CD4-positive, alpha-beta T cell treated with Interferon gamma for 1 hour (primary cell): ENCODE data around the gene CDYL2.
"Not testable (repeated sequence)": the region's sequence is repeated elsewhere in the genome, so short reads cannot be mapped to it uniquely, and the experiment has no call there.

Experiments used
- DNase-seq: peaks from one replicate; pipeline ENCODE4 v3.0.0-alpha.2; 2020

Gene CDYL2

GRCh38 chr16:80742331-80742730 is 62.1 kb downstream of the CDYL2 start:
- no peak for DNase-seq

DNA sequence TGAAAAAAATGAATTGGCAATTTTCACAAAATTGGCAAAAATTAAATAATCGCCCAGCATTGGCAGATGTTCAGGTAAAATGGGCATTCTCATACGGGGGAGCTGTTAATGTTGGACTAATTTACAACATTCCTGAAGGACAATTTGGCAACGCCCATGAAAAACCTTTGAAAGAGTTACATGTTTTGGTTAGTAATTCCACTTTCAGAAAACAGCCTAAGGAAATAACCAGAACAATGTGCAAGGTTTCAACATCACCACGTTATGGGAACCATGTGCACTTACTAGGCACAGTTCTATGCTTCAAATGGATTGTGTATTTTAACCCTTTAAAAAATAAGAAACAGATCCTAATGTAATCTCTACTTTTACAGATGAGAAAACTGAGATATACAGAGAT is 62.7 kb downstream of the CDYL2 start:
- no peak for DNase-seq

DNA sequence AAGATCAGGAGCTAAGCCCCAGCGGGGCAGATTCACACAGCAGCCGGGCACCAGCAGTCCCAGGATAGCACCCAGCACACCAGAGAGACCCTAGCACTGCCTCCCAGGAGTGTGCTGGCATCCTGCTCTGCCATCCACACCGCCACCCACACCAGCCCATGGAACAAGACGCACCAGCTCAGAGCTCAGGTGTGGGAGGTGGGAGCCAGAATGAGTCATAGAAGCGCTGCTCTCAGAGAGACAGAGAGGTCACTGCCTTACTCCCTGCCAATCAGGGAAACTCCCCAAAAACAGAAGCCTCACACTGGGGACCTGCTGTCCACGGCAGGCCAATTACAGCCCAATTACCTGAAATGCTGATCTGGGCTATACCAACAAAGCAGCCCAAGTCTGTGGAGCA is 64.9 kb downstream of the CDYL2 start:
- DNase-seq = no peak

DNA sequence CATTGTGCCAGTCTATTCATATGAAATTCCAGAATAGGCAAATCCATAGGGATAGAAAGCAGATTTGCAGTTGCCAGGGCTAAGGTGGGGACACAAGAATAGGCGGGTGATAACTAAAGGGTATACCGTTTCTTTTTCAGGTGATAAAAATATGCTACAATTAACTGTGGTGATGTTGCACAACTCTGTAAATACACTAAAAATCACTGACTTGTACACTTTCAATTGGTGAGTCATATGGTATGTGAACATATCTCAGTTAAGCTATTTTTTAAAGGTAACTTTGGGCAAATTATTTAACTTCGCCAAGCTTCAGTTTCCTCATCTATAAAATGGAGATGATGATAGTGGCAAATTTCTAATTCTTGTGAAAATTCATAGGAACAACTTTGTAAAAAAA is 65.9 kb downstream of the CDYL2 start:
- DNase-seq = no peak

DNA sequence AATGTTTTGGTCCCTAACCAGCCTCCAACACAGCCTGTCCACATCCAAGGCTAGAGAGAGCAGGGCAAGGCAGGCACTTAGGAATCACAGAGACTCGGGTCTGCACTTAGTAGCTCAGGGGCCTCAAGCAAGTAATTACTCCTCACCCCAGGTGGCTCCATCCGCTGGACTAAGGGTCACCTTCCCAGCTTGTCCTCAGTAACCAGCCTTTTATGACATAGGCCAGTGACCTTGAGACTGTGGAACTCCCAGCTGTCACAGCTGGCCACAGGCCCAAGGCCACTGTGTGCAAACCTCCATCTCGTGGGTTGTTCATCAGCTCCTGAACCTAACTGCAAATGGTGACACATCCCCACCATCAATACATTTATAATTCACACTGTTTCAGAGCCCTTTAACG is 68.6 kb downstream of the CDYL2 start:
- DNase-seq = no peak

DNA sequence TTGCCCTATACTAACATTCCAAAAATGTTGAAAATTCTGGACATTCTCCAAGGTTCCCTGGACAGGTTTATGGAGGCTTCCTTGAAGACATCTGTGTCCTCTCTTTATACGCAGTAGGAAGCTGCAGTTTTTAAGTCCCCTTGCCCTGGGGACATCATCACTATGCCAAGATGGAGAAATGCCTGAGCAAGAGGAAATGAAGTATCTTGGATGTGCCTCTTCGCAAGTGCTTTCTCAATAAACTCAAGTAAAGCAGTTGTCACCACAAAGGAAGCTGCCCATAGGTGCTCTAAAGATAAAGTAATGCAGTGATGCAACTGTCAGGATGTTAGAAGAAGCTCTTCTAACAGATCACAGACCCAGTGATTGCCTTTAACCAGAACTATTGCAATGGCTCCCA is 71.0 kb downstream of the CDYL2 start:
- no peak for DNase-seq

- no peak for DNase-seq
Observed at GRCh38 chr16:80731915-80732314, 72.5 kb downstream of the CDYL2 start.

DNA sequence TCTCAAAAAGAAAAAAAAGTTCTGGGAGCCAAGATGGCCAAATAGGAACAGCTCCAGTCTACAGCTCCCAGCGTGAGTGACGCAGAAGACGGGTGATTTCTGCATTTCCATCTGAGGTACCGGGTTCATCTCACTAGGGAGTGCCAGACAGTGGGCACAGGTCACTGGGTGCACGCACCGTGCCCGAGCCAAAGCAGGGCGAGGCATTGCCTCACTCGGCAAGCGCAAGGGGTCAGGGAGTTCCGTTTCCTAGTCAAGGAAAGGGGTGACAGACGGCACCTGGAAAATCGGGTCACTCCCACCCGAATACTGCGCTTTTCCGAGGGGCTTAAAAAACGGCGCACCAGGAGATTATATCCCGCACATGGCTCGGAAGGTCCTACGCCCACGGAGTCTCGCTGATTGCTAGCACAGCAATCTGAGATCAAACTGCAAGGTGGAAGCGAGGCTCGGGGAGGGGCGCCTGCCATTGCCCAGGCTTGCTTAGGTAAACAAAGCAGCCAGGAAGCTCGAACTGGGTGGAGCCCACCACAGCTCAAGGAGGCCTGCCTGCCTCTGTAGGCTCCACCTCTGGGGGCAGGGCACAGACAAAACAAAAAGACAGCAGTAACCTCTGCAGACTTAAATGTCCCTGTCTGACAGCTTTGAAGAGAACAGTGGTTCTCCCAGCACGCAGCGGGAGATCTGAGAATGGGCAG is 77.2 kb downstream of the CDYL2 start:
- not testable (repeated sequence) for DNase-seq

DNA sequence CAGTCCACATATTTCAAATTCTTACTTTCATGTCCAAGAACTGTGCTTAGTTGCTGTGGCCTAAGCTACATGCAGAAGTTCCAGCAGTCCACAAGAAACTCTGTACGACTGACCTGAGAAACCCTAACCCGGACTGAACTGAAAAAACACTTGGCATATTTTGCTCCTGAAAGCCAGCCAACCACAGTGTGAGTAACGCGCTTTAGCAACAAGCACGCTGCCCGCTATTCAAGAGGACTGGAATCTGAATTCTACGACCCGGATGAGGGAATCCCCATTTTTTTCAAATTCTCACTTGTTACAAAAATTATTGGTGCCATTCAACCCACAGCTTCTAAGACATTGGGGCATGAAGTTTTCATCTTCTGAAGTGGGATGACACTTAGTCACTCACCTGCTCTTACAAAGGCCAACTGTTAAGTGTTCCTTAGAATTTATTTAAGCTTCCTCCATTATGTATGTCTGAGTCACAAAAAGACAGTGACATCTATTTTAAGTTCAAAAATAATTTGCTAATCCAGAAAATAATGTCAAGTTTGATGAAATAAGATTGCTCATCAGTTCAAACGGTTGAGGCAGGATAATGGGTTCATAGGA is 78.7 kb downstream of the CDYL2 start:
- DNase-seq = no peak

DNA sequence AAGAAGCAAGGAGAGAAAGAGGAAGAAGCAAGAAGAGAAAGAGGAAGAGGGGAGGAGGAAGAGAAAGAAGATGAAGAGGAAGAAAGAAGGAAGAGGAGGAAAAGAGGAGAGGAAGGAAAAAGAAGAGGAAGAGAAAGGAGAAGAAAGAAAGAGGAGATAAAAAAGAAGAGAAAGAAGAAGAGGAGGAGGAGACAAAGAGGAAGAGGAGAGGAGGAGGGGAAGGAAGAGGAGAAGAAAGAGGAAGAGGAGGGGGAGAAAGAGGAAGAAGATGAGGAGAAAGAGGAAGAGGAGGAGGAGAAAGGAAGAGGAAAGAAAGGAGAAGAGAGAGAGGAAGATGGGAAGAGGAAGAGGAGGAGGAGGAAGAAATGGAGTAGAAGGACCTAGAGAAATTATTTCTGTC is 80.4 kb downstream of the CDYL2 start:
- no peak for DNase-seq

GRCh38 chr16:80723091-80723490 is 81.3 kb downstream of the CDYL2 start:
- DNase-seq = no peak

GRCh38 chr16:80720804-80721371 is 83.5 kb downstream of the CDYL2 start:
- no peak for DNase-seq

DNA sequence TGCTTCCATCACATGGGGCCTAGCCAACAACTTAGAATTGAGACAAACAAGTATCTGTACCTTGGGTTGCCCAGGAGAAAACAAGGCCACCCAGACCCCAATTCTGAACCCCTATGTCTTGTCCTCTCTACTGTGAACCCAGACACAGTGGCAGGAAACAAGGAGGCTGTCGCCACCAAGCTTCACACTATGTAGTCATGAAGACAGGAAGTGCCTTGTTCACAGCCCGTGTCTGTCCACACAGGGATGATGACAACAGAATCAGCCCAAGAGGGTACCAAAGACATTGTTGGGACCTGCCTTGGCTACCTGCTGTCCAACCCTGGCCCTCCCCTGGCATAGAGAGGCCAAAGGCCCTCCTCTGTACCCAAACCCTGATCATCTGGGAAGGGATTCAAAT is 84.8 kb downstream of the CDYL2 start:
- DNase-seq = peak; percentile 5

- DNase-seq = no peak
Observed at GRCh38 chr16:80718480-80719220, 85.7 kb downstream of the CDYL2 start.

- DNase-seq = no peak
Observed at GRCh38 chr16:80717611-80718010, 86.8 kb downstream of the CDYL2 start.

DNA sequence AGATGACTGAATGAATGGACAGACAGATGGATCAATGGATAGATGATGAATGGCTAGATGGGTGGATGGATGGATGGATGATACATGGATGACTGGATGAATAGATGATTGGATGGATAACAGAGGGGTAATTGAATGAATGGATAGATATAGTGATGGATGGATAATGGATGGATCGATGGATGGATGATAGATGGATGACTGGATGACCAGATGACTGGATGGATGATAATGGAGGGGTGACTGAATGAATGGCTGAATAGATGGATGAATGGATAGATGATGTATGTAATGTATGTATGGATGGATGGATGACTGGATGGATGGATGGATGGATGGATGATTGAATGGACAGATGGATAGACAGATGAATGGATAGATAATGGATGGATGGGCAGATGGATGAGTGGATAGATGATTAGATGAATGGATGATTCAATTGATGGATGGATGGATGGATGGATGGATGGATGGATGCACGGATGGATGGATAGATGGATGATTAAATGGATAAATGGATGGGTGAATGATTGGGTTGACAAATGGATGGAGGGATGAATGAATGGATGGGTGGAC is 87.7 kb downstream of the CDYL2 start:
- DNase-seq = no peak

- no peak for DNase-seq
Observed at GRCh38 chr16:80711406-80711805, 93.0 kb downstream of the CDYL2 start.

DNA sequence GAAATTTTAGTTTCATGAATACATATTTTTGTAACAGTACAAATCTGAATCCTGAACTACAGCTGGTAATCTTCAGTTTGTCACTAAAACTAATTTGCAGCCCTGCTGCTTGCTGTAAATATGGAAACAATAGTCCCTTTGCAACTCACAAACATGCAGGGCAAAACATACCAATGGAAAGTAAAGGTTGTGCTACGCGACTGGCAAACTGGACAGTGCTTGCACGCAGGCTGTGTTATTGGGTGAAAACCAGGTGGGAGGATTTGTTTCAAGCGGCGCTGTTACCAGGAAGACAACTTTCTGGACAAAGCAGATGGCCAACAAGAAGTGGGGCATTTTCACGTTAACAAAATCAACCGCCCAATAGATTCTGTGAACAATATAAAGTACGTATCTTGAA is 93.5 kb downstream of the CDYL2 start:
- no peak for DNase-seq

DNA sequence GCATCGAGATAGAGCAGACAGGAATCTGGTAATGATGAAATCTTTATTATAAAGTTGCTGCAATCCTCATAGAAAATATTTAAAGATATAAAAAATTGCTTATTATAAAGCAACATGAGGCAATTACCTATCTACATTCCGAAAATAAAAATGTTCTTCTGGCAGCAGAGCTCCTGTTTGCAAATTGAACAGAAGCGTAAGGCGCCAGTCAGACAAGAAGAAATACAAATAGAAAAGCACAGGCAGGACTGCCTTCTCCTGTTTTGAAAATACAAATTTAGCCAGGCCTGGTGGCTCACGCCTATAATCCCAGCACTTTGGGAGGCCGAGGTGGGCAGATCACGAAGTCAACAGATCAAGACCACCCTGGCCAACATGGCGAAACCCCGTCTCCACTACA is 95.6 kb downstream of the CDYL2 start:
- DNase-seq = no peak

DNA sequence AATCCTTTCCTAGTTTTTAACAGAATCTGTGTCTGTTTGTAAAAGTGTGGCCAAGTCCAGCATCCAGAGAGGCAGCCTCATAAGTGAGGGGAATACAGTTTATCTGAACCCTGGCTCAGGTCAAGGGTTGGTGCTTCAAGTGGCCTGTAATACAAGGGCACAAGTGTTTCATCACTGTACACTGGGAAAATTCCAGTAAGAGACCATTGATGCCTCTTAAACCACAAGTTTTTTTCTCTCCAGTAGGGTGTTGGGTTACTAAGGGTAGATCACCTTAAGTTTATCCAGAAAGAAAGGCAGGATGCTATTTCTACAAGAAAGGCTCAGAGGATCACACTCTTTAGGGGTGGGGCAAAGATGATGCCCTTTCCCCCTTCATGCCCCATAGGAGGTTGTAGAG is 96.7 kb downstream of the CDYL2 start:
- DNase-seq = no peak

- no peak for DNase-seq
Observed at GRCh38 chr16:80705596-80705995, 98.8 kb downstream of the CDYL2 start.

DNA sequence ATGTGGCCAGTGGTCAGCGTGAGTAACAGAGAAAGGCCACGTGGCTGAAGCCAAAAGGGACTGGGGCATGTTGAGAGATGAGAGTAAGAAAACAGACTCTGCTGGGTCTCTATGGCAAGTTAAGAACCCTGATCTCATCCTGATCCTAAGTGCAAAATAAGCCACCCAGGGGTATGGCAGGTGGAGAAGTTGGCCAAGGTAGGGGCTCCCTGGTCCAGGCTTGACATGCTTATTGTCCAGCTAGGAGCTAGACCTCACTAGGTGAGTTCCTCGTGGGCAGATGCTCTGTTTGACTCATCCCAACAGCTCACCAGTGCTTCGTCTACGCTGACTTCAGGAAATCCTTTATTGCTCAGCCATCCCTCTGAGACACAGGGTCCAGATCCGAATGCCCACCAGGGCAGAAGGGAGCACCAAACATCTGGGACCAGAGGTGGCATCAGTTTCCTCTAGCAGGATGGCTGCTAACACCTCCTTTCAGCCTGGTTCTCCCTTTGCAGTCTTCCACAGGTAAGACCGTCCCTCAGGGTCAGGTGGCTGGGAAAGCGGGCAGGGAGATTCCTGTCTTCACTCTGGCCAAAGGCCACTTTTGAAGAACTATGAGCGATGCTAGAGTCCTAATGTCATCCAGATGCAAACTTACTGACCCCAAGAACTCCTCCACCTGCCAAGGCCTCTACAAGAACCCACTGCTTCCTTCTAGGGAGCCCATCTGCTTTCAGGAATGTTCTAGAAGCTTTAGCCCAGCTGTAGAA is 99.5 kb downstream of the CDYL2 start:
- no peak for DNase-seq
